Prostate gland (tissue), 2 donors: Measurements from ENCODE around the gene CFAP92. TPM values are rescaled to one million over a fixed set of nuclear protein-coding genes. Genes with fewer than 3 reads are reported as not detected.

Source experiments
- DNase-seq: peaks from one replicate; pipeline ENCODE4 v3.0.0-alpha.2; 2019; ENCODE audit warnings: low spot score
- H3K27ac ChIP-seq, 2 donors: fragments of 200-600 bp; sonication (generic); 2 replicates each; pipeline ENCODE4 v1.5.1; 2017 to 2019
- H3K27me3 ChIP-seq: fragments of 200-600 bp; sonication (generic); replicated peaks from 2 replicates; pipeline ENCODE4 v1.5.1; 2019; ENCODE audit not compliant: insufficient read depth
- H3K36me3 ChIP-seq, 2 donors: fragments of 200-600 bp; sonication (generic); 1 replicate in 1 of 2; 2 replicates in 1 of 2; pipeline versions ENCODE4 v1.5.1 to v1.8.1; 2017 to 2019
- H3K4me1 ChIP-seq: fragments of 200-600 bp; sonication (generic); replicated peaks from 2 replicates; pipeline ENCODE4 v1.5.1; 2019
- H3K4me3 ChIP-seq, 2 donors: fragments of 200-600 bp; sonication (generic); 2 replicates each; pipeline ENCODE4 v1.5.1; 2017 to 2019
- H3K9me3 ChIP-seq: fragments of 200-600 bp; sonication (generic); 2 replicates; pipeline ENCODE4 v1.5.1; 2017
- CTCF ChIP-seq, 4 experiments: fragments of 200-600 bp in 2 of 4; fragments of 450-650 bp in 2 of 4; sonication (generic) in 2 of 4; IDR thresholded peaks; 1 replicate in 3 of 4; 2 replicates in 1 of 4; pipeline ENCODE4 v1.5.1; 2016 to 2019; ENCODE audit warnings: antibody characterized with exemption in 4 of 4, mild to moderate bottlenecking in 2 of 4, moderate library complexity in 2 of 4
- POLR2A ChIP-seq: fragments of 450-650 bp; IDR thresholded peaks from one replicate; pipeline ENCODE4 v1.6.1; 2016; ENCODE audit warnings: antibody characterized with exemption, mild to moderate bottlenecking
- POLR2AphosphoS5 ChIP-seq: sonication (generic); formaldehyde crosslinking; IDR thresholded peaks from one replicate; pipeline ENCODE4 v1.6.1; 2017; ENCODE audit warnings: antibody characterized with exemption
- WGBS: methylation state at CpG from one replicate; pipeline ENCODE4 v1.1.5; 2018; 5-methylcytosine and 5-hydroxymethylcytosine counted together
- intact Hi-C: fragments of 100-400 bp; cut with DNase I; formaldehyde crosslinking; loops from one replicate; pipeline ENCODE4 v1.14.2; 2022
- total RNA-seq, 2 donors: library from RNA; depleted of rRNA; stranded (reverse); fragments of >200 nt; gene quantifications; one replicate each; pipeline ENCODE4 v1.1.0, GENCODE V29; 2016

Gene CFAP92
- total RNA-seq, 2 donors from 2014 or later: 1.7 to 4.3 TPM

- H3K27ac ChIP-seq: no peak overlapping the region
- no peaks in the 10 kb centered on the region for H3K36me3 ChIP-seq
- H3K27me3 ChIP-seq: no peaks in the 10 kb centered on the region
- H3K9me3 ChIP-seq: no peaks in the 10 kb centered on the region
- DNase-seq: no peak
- no peak overlapping the region for H3K4me3 ChIP-seq
- intact Hi-C loops: no loop called here
- no peak for TF ChIP-seq POLR2AphosphoS5
- TF ChIP-seq CTCF (IDR thresholded peaks at IDR 0.05): no peak
- no peak for TF ChIP-seq POLR2A
- WGBS: 71% methylated on average over 9 of the region's 9 CpGs
- H3K4me1 ChIP-seq: no peaks in the 10 kb centered on the region
These were observed 16.6 kb upstream of the CFAP92 start for GRCh38 chr3:129010310-129010956.

GRCh38 chr3:129009266-129009665 is 15.4 kb upstream of the CFAP92 start:
- intact Hi-C loops: no loop called here
- H3K4me1 ChIP-seq: peaks cover 4% of the 10 kb centered on the region
- no peaks in the 10 kb centered on the region for H3K27me3 ChIP-seq
- whole genome bisulfite sequencing: 98% methylated on average over 2 of the region's 2 CpGs
- H3K9me3 ChIP-seq: no peaks in the 10 kb centered on the region
- no peaks in the 10 kb centered on the region for H3K36me3 ChIP-seq
- no peak for TF ChIP-seq POLR2AphosphoS5
- no peak for TF ChIP-seq POLR2A
- no peak for TF ChIP-seq CTCF (IDR thresholded peaks at IDR 0.05)
- DNase-seq: no peak
- no peak overlapping the region for H3K27ac ChIP-seq
- no peak overlapping the region for H3K4me3 ChIP-seq

GRCh38 chr3:129007792-129008191 is 13.9 kb upstream of the CFAP92 start:
- TF ChIP-seq POLR2A: no peak
- TF ChIP-seq CTCF (IDR thresholded peaks at IDR 0.05): no peak
- TF ChIP-seq POLR2AphosphoS5: no peak
- no peaks in the 10 kb centered on the region for H3K9me3 ChIP-seq
- DNase-seq: no peak
- intact Hi-C loops: no loop called here
- H3K4me3 ChIP-seq: no peak overlapping the region
- H3K36me3 ChIP-seq: no peaks in the 10 kb centered on the region
- peaks cover 4% of the 10 kb centered on the region for H3K4me1 ChIP-seq
- H3K27ac ChIP-seq: no peak overlapping the region
- WGBS: 81% methylated on average over 2 of the region's 2 CpGs
- no peaks in the 10 kb centered on the region for H3K27me3 ChIP-seq

GRCh38 chr3:129006864-129007263 is 13.0 kb upstream of the CFAP92 start:
- Histone ChIP-seq H3K27me3 (no peaks in the 10 kb centered on the region), H3K27ac (no peak overlapping the region), H3K4me1 (peaks cover 4% of the 10 kb centered on the region), H3K4me3 (no peak overlapping the region), H3K36me3 (no peaks in the 10 kb centered on the region), H3K9me3 (no peaks in the 10 kb centered on the region)
- intact Hi-C loops: no loop called here
- DNase-seq: no peak
- TF ChIP-seq POLR2AphosphoS5: no peak
- TF ChIP-seq POLR2A: no peak
- TF ChIP-seq CTCF (IDR thresholded peaks at IDR 0.05): no peak
- WGBS: 88% methylated on average over 3 of the region's 3 CpGs
